Neural progenitor cell (in vitro differentiated cells): ENCODE data around the gene DOCK3.

ENCODE experiments used
- CTCF ChIP-seq: fragments of 200-600 bp; sonication (generic); IDR thresholded peaks from 2 replicates; pipeline ENCODE4 v1.5.1; 2017; ENCODE audit warnings: antibody characterized with exemption, mild to moderate bottlenecking
- EZH2 ChIP-seq: fragments of 200-600 bp; sonication (generic); IDR thresholded peaks from 2 replicates; pipeline ENCODE4 v1.6.1; 2017; ENCODE audit warnings: antibody characterized with exemption, mild to moderate bottlenecking, moderate library complexity

DNA sequence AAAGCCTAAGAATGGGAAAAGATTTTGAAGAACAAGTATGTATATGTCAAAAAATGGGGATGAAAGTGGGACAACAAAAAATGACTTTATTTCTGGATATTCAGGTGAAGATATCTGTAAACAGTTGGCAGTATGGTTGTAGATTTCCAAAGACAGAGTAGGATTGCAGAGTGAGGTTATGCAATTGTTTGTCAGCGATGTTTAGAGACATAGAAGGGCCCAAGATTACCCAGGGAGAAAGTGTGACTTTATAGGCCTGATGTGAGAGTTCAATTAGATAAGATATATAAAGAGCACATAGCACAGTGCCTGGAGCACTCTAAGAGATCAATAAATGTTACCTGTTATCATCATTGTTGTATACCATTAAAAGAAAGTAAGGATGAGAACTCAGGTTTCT is 319.8 kb downstream of the DOCK3 start:
- TF ChIP-seq CTCF, result no peak
- no peak for TF ChIP-seq EZH2
